Thyroid gland (tissue), 4 donors: ENCODE results near the gene BAIAP3. TPM values are rescaled to one million over a fixed set of nuclear protein-coding genes. Genes with fewer than 3 reads are reported as not detected.

Source experiments
- DNase-seq, 2 donors: peaks; one replicate each; pipeline ENCODE4 v3.0.0-alpha.2; 2019
- H3K27ac ChIP-seq, 3 donors: fragments of 200-600 bp; sonication (generic); 1 replicate in 2 of 3; 2 replicates in 1 of 3; pipeline ENCODE4 v1.5.1; 2016 to 2019; ENCODE audit warnings: mild to moderate bottlenecking in 1 of 3, moderate library complexity in 1 of 3
- H3K27me3 ChIP-seq: fragments of 200-600 bp; sonication (generic); one replicate; pipeline ENCODE4 v1.5.1; 2019
- H3K36me3 ChIP-seq, 2 donors: fragments of 200-600 bp; sonication (generic); one replicate each; pipeline ENCODE4 v1.5.1; 2016 to 2019
- H3K4me1 ChIP-seq, 2 donors: fragments of 200-600 bp; sonication (generic); one replicate each; pipeline ENCODE4 v1.5.1; 2017 to 2019
- H3K4me3 ChIP-seq, 3 donors: fragments of 200-600 bp; sonication (generic); replicated peaks in 1 of 3; 1 replicate in 2 of 3; 2 replicates in 1 of 3; pipeline ENCODE4 v1.5.1; 2016; ENCODE audit warnings: mild to moderate bottlenecking in 1 of 3
- H3K9me3 ChIP-seq: fragments of 200-600 bp; sonication (generic); one replicate; pipeline ENCODE4 v1.5.1; 2017
- POLR2A ChIP-seq, 2 donors: fragments of 450-650 bp; IDR thresholded peaks; one replicate each; pipeline ENCODE4 v1.6.1; 2017; ENCODE audit warnings: antibody characterized with exemption in 2 of 2, mild to moderate bottlenecking in 2 of 2, moderate library complexity in 1 of 2
- WGBS, 2 donors: methylation state at CpG; one replicate each; pipeline ENCODE4 v1.1.5; 2017; 5-methylcytosine and 5-hydroxymethylcytosine counted together
- intact Hi-C: fragments of 100-400 bp; cut with DNase I; formaldehyde crosslinking; loops from one replicate; pipeline ENCODE4 v1.15.1; 2023
- total RNA-seq, 4 donors: library from RNA; depleted of rRNA; stranded (reverse); fragments of >200 nt; gene quantifications; one replicate each; pipeline ENCODE4 v1.2.3, GENCODE V29; 2016
- TF ChIP-seq, protein P1 (sequence below), 6 experiments: fragments of 200-600 bp in 3 of 6; fragments of 450-650 bp in 3 of 6; sonication (generic) in 3 of 6; IDR thresholded peaks; one replicate each; pipeline ENCODE4 v1.5.1; 2016 to 2019; ENCODE audit warnings: antibody characterized with exemption in 6 of 6, mild to moderate bottlenecking in 2 of 6, inconsistent platforms in 1 of 6, moderate library complexity in 1 of 6

BAIAP3 gene
- total RNA-seq, 4 donors from 2014 or later: 0.45 to 3.0 (median 1.6) TPM

DNA sequence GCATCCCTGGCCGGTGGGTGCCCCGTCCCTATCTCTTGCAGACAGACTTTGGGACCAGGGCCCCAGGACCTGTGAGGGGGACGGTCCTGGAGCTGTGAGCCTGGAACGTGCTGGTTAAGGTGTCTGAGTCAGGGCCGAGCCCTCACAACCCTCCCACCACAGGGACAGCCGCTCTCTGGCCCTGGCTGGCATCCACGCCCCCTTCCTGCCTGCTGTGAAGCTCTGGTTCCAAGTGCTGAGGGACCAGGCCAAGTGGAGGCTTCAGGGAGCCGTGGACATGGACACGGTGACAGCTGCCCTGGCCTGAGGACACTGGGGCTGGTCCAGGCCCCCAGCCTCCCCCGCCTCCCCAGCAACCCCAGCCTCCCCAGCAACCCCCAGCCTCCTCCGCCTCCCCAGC, 11.6 kb downstream of the BAIAP3 start:
- H3K27ac ChIP-seq: no peak overlapping the region
- intact Hi-C loops: loop anchor here (10.0 kb wide), 1 partner anchor 130 kb away; the partner anchor contains the start of gene CLCN7
- no peaks in the 10 kb centered on the region for H3K9me3 ChIP-seq
- peaks cover 12 to 16% of the 10 kb centered on the region in 2 donors for H3K36me3 ChIP-seq
- 88% methylated on average over 11 of the region's 11 CpGs; no CpG with 5 or more reads in 1 of the 2 donors for WGBS, 2 donors
- H3K4me1 ChIP-seq: peaks cover 4 to 11% of the 10 kb centered on the region in 2 donors
- no peaks in the 10 kb centered on the region for H3K27me3 ChIP-seq
- no peak overlapping the region for H3K4me3 ChIP-seq
- TF ChIP-seq, protein P1, sequence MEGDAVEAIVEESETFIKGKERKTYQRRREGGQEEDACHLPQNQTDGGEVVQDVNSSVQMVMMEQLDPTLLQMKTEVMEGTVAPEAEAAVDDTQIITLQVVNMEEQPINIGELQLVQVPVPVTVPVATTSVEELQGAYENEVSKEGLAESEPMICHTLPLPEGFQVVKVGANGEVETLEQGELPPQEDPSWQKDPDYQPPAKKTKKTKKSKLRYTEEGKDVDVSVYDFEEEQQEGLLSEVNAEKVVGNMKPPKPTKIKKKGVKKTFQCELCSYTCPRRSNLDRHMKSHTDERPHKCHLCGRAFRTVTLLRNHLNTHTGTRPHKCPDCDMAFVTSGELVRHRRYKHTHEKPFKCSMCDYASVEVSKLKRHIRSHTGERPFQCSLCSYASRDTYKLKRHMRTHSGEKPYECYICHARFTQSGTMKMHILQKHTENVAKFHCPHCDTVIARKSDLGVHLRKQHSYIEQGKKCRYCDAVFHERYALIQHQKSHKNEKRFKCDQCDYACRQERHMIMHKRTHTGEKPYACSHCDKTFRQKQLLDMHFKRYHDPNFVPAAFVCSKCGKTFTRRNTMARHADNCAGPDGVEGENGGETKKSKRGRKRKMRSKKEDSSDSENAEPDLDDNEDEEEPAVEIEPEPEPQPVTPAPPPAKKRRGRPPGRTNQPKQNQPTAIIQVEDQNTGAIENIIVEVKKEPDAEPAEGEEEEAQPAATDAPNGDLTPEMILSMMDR (IDR thresholded peaks at IDR 0.05): no peak
- TF ChIP-seq POLR2A (IDR thresholded peaks at IDR 0.05): no peak
- DNase-seq: no peak

DNA sequence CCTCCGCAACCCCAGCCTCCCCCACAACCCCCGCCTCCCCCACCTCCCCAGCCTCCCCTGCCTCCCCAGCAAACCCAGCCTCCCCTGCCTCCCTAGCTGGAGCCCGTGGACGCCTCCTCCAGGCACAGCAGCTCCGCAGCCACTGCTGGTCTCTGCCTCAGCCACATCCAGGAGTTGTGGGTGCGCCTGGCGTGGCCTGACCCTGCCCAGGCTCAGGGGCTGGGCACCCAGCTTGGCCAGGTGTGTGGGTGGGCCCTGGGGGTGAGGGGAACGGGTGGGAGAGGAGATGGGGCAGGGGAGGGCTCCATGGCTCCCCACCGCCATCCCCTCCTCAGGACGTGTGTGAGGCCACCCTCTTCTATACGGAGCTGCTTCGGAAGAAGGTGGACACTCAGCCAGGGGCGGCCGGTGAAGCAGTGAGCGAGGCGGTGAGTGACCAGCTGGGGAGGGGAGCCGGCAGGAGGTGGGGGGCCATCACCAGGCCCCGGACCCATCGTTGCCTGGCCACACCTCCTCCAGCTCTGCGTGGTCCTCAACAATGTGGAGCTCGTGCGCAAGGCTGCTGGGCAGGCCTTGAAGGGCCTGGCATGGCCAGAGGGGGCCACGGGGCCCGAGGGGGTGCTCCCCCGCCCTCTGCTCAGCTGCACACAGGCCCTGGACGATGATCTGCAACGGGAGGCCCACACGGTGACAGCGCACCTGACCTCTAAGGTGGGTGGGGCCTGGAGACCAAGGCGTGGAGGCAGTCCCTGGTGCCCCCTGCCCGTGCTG, 12.4 kb downstream of the BAIAP3 start:
- no peak for DNase-seq
- H3K4me3 ChIP-seq: no peak overlapping the region
- intact Hi-C loops: loop anchor here (10.0 kb wide), 1 partner anchor 129 kb away; the partner anchor contains the start of gene CLCN7
- H3K4me1 ChIP-seq: peaks cover 6 to 15% of the 10 kb centered on the region in 2 donors
- no peaks in the 10 kb centered on the region for H3K9me3 ChIP-seq
- no peak overlapping the region for H3K27ac ChIP-seq
- 77 to 84% methylated on average over 11 to 24 of the region's 31 CpGs for WGBS, 2 donors
- H3K27me3 ChIP-seq: no peaks in the 10 kb centered on the region
- peaks cover 12 to 16% of the 10 kb centered on the region in 2 donors for H3K36me3 ChIP-seq
- TF ChIP-seq POLR2A (IDR thresholded peaks at IDR 0.05): no peak
- TF ChIP-seq, protein P1 (IDR thresholded peaks at IDR 0.05): no peak

DNA sequence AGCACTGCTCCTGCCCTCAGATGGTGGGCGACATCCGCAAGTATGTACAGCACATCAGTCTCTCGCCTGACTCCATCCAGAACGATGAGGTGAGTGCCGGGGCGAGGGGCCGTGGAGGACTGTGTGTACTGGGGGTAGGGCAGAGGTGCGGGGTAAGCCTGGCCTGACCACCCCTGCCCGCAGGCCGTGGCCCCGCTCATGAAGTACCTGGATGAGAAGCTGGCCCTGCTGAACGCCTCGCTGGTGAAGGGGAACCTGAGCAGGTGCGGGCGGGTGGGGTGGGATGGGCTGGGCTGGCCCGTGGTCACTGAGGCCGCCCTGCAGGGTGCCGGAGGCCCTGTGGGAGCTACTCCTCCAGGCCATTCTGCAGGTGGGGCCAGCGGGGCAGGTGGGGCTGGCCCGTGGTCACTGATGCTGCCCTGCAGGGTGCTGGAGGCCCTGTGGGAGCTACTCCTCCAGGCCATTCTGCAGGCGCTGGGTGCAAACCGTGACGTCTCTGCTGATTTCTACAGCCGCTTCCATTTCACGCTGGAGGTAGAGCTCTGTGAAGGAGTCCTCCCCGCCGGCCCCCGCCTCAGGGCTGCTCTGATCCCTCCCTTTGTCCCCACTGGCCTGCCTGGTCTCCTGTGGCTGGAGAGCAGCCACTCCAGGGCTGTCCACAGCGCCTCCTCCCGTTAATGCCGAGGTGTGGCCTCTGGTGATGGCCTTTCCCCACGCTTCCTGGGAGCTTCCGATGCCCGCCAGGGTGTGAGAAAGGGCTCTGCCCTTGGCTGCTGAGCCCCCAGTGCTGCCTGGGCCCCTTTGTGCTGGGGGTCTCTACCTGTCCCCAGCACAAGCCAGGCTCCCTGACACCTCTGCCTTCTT, 13.2 kb downstream of the BAIAP3 start:
- Histone ChIP-seq H3K27ac (no peak overlapping the region), H3K27me3 (no peaks in the 10 kb centered on the region), H3K9me3 (no peaks in the 10 kb centered on the region), H3K4me1 (peaks cover 10 to 20% of the 10 kb centered on the region in 2 donors), H3K36me3 (peaks cover 12 to 16% of the 10 kb centered on the region in 2 donors), H3K4me3 (no peak overlapping the region)
- intact Hi-C loops: loop anchor here (10.0 kb wide), 1 partner anchor 128 kb away; the partner anchor contains the start of gene CLCN7
- TF ChIP-seq POLR2A (IDR thresholded peaks at IDR 0.05): no peak
- TF ChIP-seq, protein P1 (IDR thresholded peaks at IDR 0.05): no peak
- WGBS, 2 donors: 75 to 76% methylated on average over 13 to 14 of the region's 34 CpGs
- no peak for DNase-seq

DNA sequence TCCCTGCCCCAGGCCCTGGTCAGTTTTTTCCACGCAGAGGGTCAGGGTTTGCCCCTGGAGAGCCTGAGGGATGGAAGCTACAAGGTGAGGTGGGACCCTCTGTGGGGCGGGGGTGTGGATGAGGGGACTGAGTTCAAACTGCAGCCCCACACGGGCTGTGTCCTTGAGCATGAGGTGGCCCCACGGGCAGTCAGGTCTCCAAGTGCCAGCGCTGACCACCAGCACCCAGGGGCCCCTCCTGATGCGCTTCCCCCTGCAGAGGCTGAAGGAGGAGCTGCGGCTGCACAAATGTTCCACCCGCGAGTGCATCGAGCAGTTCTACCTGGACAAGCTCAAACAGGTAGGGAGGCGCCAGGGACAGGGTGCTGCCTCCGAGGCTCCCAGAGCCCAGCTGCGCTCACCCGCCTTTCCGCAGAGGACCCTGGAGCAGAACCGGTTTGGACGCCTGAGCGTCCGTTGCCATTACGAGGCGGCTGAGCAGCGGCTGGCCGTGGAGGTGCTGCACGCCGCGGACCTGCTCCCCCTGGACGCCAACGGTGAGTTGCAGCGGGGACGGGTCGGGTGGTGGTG, 13.9 kb downstream of the BAIAP3 start:
- peaks cover 12 to 16% of the 10 kb centered on the region in 2 donors for H3K36me3 ChIP-seq
- 89 to 90% methylated on average over 17 to 26 of the region's 31 CpGs for WGBS, 2 donors
- no peak overlapping the region for H3K4me3 ChIP-seq
- intact Hi-C loops: loop anchor here (10.0 kb wide), 1 partner anchor 127 kb away; the partner anchor contains the start of gene CLCN7
- TF ChIP-seq, protein P1 (IDR thresholded peaks at IDR 0.05): no peak
- no peak for TF ChIP-seq POLR2A (IDR thresholded peaks at IDR 0.05)
- no peaks in the 10 kb centered on the region for H3K27me3 ChIP-seq
- no peaks in the 10 kb centered on the region for H3K9me3 ChIP-seq
- H3K27ac ChIP-seq: no peak overlapping the region
- H3K4me1 ChIP-seq: peaks cover 12 to 19% of the 10 kb centered on the region in 2 donors
- DNase-seq: no peak
